ENCODE measurements around the gene HUNK. TPM values are rescaled to one million over a fixed set of nuclear protein-coding genes. Genes with fewer than 3 reads are reported as not detected.

Gene HUNK
- total and polyA plus RNA-seq, 2 experiments from 2014 or later: 7.1 to 10.8 TPM

DNA sequence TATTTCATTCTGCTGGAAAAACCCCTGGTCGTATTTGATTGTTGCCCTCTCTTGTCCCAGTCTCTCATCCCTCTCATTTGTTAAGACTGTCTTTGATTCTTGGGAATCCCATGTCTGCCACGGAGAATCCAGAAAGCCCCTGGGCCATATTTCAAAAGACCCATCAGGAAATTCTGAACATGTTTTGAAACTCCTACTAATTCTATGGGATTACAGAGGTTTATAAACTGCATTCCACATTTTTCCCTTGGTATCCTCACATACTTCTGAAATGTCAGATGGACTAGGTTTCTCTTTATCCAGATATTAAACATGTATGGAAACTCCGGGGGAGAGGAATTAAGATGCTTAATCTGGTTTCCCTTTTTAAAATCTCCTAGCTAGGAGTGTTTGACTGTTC is 80.0 kb downstream of the HUNK start:
- H3K4me1 ChIP-seq (ENCODE audit: insufficient read depth): peaks cover 3% of the 10 kb centered on the region
- H3K9me3 ChIP-seq (ENCODE audit: low read depth): no peaks in the 10 kb centered on the region
- H3K9me2 ChIP-seq (replicated peaks; ENCODE audit: insufficient read depth): no peaks in the 10 kb centered on the region
- no peak overlapping the region for H3K4me3 ChIP-seq
- no peaks in the 10 kb centered on the region for H3K36me3 ChIP-seq (replicated peaks; ENCODE audit: insufficient read depth, low read depth)
- H3K27me3 ChIP-seq: no peaks in the 10 kb centered on the region
- TF ChIP-seq, protein P1, sequence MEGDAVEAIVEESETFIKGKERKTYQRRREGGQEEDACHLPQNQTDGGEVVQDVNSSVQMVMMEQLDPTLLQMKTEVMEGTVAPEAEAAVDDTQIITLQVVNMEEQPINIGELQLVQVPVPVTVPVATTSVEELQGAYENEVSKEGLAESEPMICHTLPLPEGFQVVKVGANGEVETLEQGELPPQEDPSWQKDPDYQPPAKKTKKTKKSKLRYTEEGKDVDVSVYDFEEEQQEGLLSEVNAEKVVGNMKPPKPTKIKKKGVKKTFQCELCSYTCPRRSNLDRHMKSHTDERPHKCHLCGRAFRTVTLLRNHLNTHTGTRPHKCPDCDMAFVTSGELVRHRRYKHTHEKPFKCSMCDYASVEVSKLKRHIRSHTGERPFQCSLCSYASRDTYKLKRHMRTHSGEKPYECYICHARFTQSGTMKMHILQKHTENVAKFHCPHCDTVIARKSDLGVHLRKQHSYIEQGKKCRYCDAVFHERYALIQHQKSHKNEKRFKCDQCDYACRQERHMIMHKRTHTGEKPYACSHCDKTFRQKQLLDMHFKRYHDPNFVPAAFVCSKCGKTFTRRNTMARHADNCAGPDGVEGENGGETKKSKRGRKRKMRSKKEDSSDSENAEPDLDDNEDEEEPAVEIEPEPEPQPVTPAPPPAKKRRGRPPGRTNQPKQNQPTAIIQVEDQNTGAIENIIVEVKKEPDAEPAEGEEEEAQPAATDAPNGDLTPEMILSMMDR (IDR thresholded peaks at IDR 0.05; ENCODE audit: poor library complexity): no peak
- no peak for TF ChIP-seq EZH2 (IDR thresholded peaks at IDR 0.05; ENCODE audit: borderline replicate concordance)
- no peak for DNase-seq (ENCODE audit: low spot score)
- no peaks in the 10 kb centered on the region for H3K79me2 ChIP-seq
- H2AFZ ChIP-seq: no peak overlapping the region
- 62% methylated on average over 3 of the region's 3 CpGs for WGBS (ENCODE audit: low lambda C conversion rate, missing lambda C conversion rate)
- no peaks in the 10 kb centered on the region for H4K20me1 ChIP-seq (ENCODE audit: insufficient read depth, poor library complexity, severe bottlenecking)
- no peak overlapping the region for H3K4me2 ChIP-seq
- no peak overlapping the region for H3K27ac ChIP-seq

DNA sequence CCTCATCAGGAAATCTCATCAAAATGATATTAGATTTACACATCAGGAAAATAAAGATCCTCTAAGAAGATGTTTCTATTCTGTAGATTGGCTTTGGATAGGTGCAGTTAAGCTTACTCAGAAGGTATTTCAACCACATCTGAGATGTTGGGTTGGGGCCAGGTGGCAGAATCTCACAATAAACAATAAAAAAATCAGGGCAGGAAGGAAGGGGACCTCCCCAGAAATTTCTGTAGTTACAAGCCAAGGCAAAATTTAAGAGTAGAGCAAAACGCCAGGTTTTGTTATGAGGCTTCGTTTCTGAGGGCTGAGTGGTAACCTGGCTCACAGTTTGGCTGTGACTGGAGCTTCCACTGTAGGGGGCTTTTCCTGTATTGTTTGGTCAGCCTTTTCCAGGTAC is 84.8 kb downstream of the HUNK start:
- no peaks in the 10 kb centered on the region for H3K79me2 ChIP-seq
- no peaks in the 10 kb centered on the region for H3K27me3 ChIP-seq
- H3K36me3 ChIP-seq (replicated peaks; ENCODE audit: insufficient read depth, low read depth): no peaks in the 10 kb centered on the region
- H3K4me1 ChIP-seq (ENCODE audit: insufficient read depth): no peaks in the 10 kb centered on the region
- H3K27ac ChIP-seq: no peak overlapping the region
- no peak overlapping the region for H2AFZ ChIP-seq
- no peaks in the 10 kb centered on the region for H3K9me2 ChIP-seq (replicated peaks; ENCODE audit: insufficient read depth)
- H3K4me2 ChIP-seq: no peak overlapping the region
- TF ChIP-seq EZH2phosphoT487 (IDR thresholded peaks at IDR 0.05; ENCODE audit: low read depth, severe bottlenecking, unreplicated experiment) (no peak), EZH2 (IDR thresholded peaks at IDR 0.05; ENCODE audit: borderline replicate concordance) (no peak)
- TF ChIP-seq, protein P1 (IDR thresholded peaks at IDR 0.05; ENCODE audit: poor library complexity): no peak
- no peak for DNase-seq (ENCODE audit: low spot score)
- H3K9me3 ChIP-seq (ENCODE audit: low read depth): no peaks in the 10 kb centered on the region
- 72% methylated on average over 2 of the region's 2 CpGs for WGBS (ENCODE audit: low lambda C conversion rate, missing lambda C conversion rate)
- H4K20me1 ChIP-seq (ENCODE audit: insufficient read depth, poor library complexity, severe bottlenecking): no peaks in the 10 kb centered on the region
- H3K4me3 ChIP-seq: no peak overlapping the region

DNA sequence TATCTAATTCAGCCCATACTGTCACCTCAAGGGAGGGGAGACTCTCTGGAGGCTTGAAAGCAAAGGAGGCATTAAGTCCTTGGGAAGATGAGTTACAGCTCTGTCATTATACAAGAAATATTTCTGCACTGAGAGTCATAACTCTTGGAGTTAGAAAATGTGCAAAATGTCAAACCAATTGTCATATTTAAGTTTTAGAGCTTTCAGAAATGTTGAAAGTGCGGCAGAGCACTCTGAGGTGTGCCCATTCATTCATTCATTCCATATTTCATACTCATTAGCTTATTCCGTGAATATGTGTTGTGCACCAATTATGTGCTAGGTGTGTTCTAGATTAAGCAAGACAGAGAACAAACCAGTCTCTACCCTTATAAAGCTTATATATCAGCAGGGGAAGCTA is 87.1 kb downstream of the HUNK start:
- Histone ChIP-seq H4K20me1 (ENCODE audit: insufficient read depth, poor library complexity, severe bottlenecking) (no peaks in the 10 kb centered on the region), H3K9me3 (ENCODE audit: low read depth) (no peaks in the 10 kb centered on the region), H3K9me2 (replicated peaks; ENCODE audit: insufficient read depth) (no peaks in the 10 kb centered on the region), H3K27me3 (no peaks in the 10 kb centered on the region), H3K4me1 (ENCODE audit: insufficient read depth) (no peaks in the 10 kb centered on the region), H3K79me2 (no peaks in the 10 kb centered on the region), H3K4me2 (no peak overlapping the region), H3K4me3 (no peak overlapping the region), H3K36me3 (replicated peaks; ENCODE audit: insufficient read depth, low read depth) (no peaks in the 10 kb centered on the region), H2AFZ (no peak overlapping the region), H3K27ac (no peak overlapping the region)
- TF ChIP-seq EZH2 (IDR thresholded peaks at IDR 0.05; ENCODE audit: borderline replicate concordance) (no peak), EZH2phosphoT487 (IDR thresholded peaks at IDR 0.05; ENCODE audit: low read depth, severe bottlenecking, unreplicated experiment) (no peak)
- TF ChIP-seq, protein P1 (IDR thresholded peaks at IDR 0.05; ENCODE audit: poor library complexity): no peak
- 80% methylated on average over 2 of the region's 2 CpGs for WGBS (ENCODE audit: low lambda C conversion rate, missing lambda C conversion rate)
- no peak for DNase-seq (ENCODE audit: low spot score)

DNA sequence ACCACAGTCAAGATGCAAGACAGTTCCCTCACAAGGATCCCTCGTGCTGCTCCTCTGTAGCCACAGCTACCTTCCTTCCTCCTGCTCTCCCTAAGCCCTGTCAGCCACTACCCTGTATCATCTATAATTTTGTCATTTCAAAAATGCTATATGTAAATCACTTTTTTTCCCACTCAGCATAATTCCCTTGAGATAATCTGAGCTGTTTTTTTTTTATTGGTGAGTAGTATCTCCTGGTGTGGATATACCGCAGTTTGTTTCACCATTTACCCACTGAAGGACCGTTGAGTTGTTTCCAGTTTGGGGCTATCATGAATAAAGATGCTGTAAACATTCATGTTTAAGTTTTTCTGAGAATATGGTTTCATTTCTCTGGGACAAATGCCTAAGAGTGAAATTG is 88.2 kb downstream of the HUNK start:
- Histone ChIP-seq H3K36me3 (replicated peaks; ENCODE audit: insufficient read depth, low read depth) (no peaks in the 10 kb centered on the region), H3K9me3 (ENCODE audit: low read depth) (no peaks in the 10 kb centered on the region), H4K20me1 (ENCODE audit: insufficient read depth, poor library complexity, severe bottlenecking) (no peaks in the 10 kb centered on the region), H3K4me1 (ENCODE audit: insufficient read depth) (no peaks in the 10 kb centered on the region), H3K4me2 (no peak overlapping the region), H3K9me2 (replicated peaks; ENCODE audit: insufficient read depth) (no peaks in the 10 kb centered on the region), H3K27me3 (no peaks in the 10 kb centered on the region), H3K27ac (no peak overlapping the region), H3K79me2 (no peaks in the 10 kb centered on the region), H2AFZ (no peak overlapping the region), H3K4me3 (no peak overlapping the region)
- 97% methylated on average over 3 of the region's 3 CpGs for WGBS (ENCODE audit: low lambda C conversion rate, missing lambda C conversion rate)
- no peak for DNase-seq (ENCODE audit: low spot score)
- no peak for TF ChIP-seq EZH2phosphoT487 (IDR thresholded peaks at IDR 0.05; ENCODE audit: low read depth, severe bottlenecking, unreplicated experiment)
- TF ChIP-seq EZH2 (IDR thresholded peaks at IDR 0.05; ENCODE audit: borderline replicate concordance): no peak
- TF ChIP-seq, protein P1 (IDR thresholded peaks at IDR 0.05; ENCODE audit: poor library complexity): no peak
